SJCRH30 (cell line): ENCODE results near the gene MRPL39. TPM values are rescaled to one million over a fixed set of nuclear protein-coding genes. Genes with fewer than 3 reads are reported as not detected.

Experiments
- DNase-seq, 2 experiments: peaks; one replicate each; pipeline ENCODE4 v3.0.0-alpha.2; 2015 to 2020
- H3K27ac ChIP-seq: fragments of 250-450 bp; sonication (Bioruptor Pico); 2 replicates; pipeline ENCODE4 v1.5.1; 2020; ENCODE audit warnings: mild to moderate bottlenecking, moderate library complexity
- H3K27me3 ChIP-seq: fragments of 250-450 bp; sonication (Bioruptor Pico); 2 replicates; pipeline ENCODE4 v1.5.1; 2020; ENCODE audit warnings: mild to moderate bottlenecking, moderate library complexity
- H3K36me3 ChIP-seq: fragments of 250-450 bp; sonication (Bioruptor Pico); 2 replicates; pipeline ENCODE4 v1.5.1; 2020; ENCODE audit warnings: mild to moderate bottlenecking, moderate library complexity
- H3K4me1 ChIP-seq: fragments of 250-450 bp; sonication (Bioruptor Pico); 2 replicates; pipeline ENCODE4 v1.5.1; 2020; ENCODE audit warnings: mild to moderate bottlenecking, moderate library complexity
- H3K4me3 ChIP-seq: fragments of 250-450 bp; sonication (Bioruptor Pico); 2 replicates; pipeline ENCODE4 v1.5.1; 2020; ENCODE audit warnings: mild to moderate bottlenecking, moderate library complexity
- H3K9me3 ChIP-seq: fragments of 250-450 bp; sonication (Bioruptor Pico); replicated peaks from 2 replicates; pipeline ENCODE4 v1.5.1; 2020; ENCODE audit warnings: mild to moderate bottlenecking, moderate library complexity
- total RNA-seq: library from RNA; depleted of rRNA; stranded (reverse); fragments of >200 nt; shearing (Covaris generic); gene quantifications from 2 replicates; pipeline ENCODE4 v1.2.3, GENCODE V29; 2014; rRNA removed

The MRPL39 gene
- total RNA-seq, 1 experiment from 2014 or later, result 95.0 TPM

GRCh38 chr21:25551569-25551968, 55.7 kb downstream of the MRPL39 start:
- Histone ChIP-seq H3K36me3 (no peaks in the 10 kb centered on the region), H3K4me3 (no peak overlapping the region), H3K4me1 (no peaks in the 10 kb centered on the region), H3K27ac (no peak overlapping the region), H3K27me3 (no peaks in the 10 kb centered on the region), H3K9me3 (no peaks in the 10 kb centered on the region; the same call in 1 of the 2 replicates)
- no peak for DNase-seq

GRCh38 chr21:25550352-25551120, 56.7 kb downstream of the MRPL39 start:
- no peak for DNase-seq
- H3K27ac ChIP-seq, result no peak overlapping the region
- H3K36me3 ChIP-seq, result no peaks in the 10 kb centered on the region
- H3K9me3 ChIP-seq, result no peaks in the 10 kb centered on the region; the same call in 1 of the 2 replicates
- no peaks in the 10 kb centered on the region for H3K4me1 ChIP-seq
- no peak overlapping the region for H3K4me3 ChIP-seq
- H3K27me3 ChIP-seq, result no peaks in the 10 kb centered on the region

GRCh38 chr21:25541042-25541441, 66.2 kb downstream of the MRPL39 start:
- Histone ChIP-seq H3K4me3 (no peak overlapping the region), H3K27me3 (no peaks in the 10 kb centered on the region), H3K27ac (no peak overlapping the region), H3K36me3 (no peaks in the 10 kb centered on the region), H3K9me3 (0 out of 2 replicates have a peak, but pooled peaks cover 8% of the 10 kb centered on the region), H3K4me1 (no peaks in the 10 kb centered on the region)
- DNase-seq, result no peak

- DNase-seq, result no peak
- Histone ChIP-seq H3K27me3 (no peaks in the 10 kb centered on the region), H3K9me3 (0 out of 2 replicates have a peak, but pooled peaks cover 8% of the 10 kb centered on the region), H3K4me1 (no peaks in the 10 kb centered on the region), H3K36me3 (no peaks in the 10 kb centered on the region), H3K27ac (no peak overlapping the region), H3K4me3 (no peak overlapping the region)
Observed at GRCh38 chr21:25539606-25540005, 67.7 kb downstream of the MRPL39 start.

GRCh38 chr21:25537174-25537573, 70.1 kb downstream of the MRPL39 start:
- Histone ChIP-seq H3K27me3 (no peaks in the 10 kb centered on the region), H3K4me1 (no peaks in the 10 kb centered on the region), H3K9me3 (0 out of 2 replicates have a peak, but pooled peaks cover 8% of the 10 kb centered on the region), H3K4me3 (no peak overlapping the region), H3K27ac (no peak overlapping the region), H3K36me3 (no peaks in the 10 kb centered on the region)
- DNase-seq, result no peak

- Histone ChIP-seq H3K4me3 (no peak overlapping the region), H3K4me1 (no peaks in the 10 kb centered on the region), H3K36me3 (no peaks in the 10 kb centered on the region), H3K9me3 (0 out of 2 replicates have a peak, but pooled peaks cover 8% of the 10 kb centered on the region), H3K27me3 (no peaks in the 10 kb centered on the region), H3K27ac (no peak overlapping the region)
- no peak for DNase-seq
Observed at GRCh38 chr21:25536752-25537151, 70.5 kb downstream of the MRPL39 start.

GRCh38 chr21:25535849-25536248, 71.4 kb downstream of the MRPL39 start:
- DNase-seq, result no peak
- no peak overlapping the region for H3K4me3 ChIP-seq

More at GRCh38 chr21:25535849-25536248, 71.4 kb downstream of the MRPL39 start:
- no peaks in the 10 kb centered on the region for H3K27me3 ChIP-seq
- 0 out of 2 replicates have a peak, but pooled peaks cover 8% of the 10 kb centered on the region for H3K9me3 ChIP-seq
- H3K36me3 ChIP-seq, result no peaks in the 10 kb centered on the region
- H3K4me1 ChIP-seq, result no peaks in the 10 kb centered on the region
- H3K27ac ChIP-seq, result no peak overlapping the region

Other genes starting within 250 kb of the MRPL39 start
- gene JAM2, start 31.8 kb upstream of the MRPL39 start, total RNA-seq, result 15.3 and 17.6 TPM in 2 replicates
- gene ATP5PF, start 127.4 kb upstream of the MRPL39 start, total RNA-seq, result 229 and 258 TPM in 2 replicates
- 48.6 and 55.7 TPM in 2 replicates for gene GABPA, start 127.5 kb upstream of the MRPL39 start, total RNA-seq